8988T (cell line): ENCODE results near the gene PGC.
"Not testable (repeated sequence)": the region's sequence is repeated elsewhere in the genome, so short reads cannot be mapped to it uniquely, and the experiment has no call there.

Experiments
- DNase-seq: peaks from one replicate; pipeline ENCODE4 v3.0.0; 2011

Gene PGC

GRCh38 chr6:41774841-41775240 lies 27.6 kb upstream of the PGC start:
- no peak for DNase-seq

GRCh38 chr6:41771058-41771983 lies 24.1 kb upstream of the PGC start:
- DNase-seq, result no peak

DNA sequence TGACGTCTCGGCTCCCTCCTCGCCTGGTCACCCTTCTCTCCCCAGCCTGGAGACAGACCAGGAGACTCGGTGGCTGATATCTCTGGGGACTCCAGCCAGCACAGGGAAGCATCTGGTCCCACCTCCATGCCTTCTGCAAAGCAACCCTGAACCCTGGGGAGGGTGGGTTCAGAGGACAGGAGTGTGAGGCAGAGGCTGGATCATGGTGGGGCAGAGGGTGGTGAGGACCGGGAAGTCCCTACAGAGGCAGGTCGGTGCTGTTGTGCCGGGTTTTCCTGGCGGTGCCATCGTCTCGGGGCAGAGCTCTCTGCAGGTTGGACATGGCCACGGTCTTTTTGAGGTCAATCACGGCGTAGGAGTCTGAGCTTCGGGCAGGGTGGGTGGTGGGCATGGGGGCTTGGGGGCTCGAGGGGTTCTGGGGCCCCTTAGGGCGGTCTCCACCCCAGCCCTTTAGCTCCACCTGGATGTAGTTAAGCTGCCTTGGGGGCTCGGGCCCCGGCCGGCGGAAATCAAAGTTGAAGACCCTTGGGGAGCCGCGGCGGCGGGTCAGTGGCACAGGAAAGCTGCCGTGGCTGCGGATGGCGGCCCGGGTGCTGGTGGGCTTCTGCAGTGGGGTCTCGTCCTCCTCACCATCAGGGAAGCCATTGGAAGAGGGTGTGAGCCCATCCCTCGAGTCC lies 23.3 kb upstream of the PGC start:
- no peak for DNase-seq

DNA sequence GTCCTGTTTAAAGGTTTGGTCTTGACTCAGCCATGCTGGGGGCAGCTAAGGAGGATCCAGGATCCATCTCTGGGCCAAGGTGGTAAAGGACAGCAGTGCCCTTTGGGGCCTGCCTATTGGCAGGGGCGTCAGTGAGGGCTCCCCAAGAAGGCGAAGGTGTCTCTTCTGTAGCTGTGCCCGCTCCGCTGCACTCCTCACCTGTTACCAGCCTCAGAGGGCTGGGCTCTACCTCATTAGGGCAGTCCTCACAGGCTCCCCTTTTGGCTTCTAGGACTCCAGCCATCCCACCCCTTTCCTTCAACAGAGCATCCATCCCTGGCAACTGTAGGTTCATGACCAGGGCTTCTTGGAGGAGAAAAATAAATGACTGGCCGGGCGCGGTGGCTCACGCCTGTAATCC lies 22.2 kb upstream of the PGC start:
- no peak for DNase-seq

DNA sequence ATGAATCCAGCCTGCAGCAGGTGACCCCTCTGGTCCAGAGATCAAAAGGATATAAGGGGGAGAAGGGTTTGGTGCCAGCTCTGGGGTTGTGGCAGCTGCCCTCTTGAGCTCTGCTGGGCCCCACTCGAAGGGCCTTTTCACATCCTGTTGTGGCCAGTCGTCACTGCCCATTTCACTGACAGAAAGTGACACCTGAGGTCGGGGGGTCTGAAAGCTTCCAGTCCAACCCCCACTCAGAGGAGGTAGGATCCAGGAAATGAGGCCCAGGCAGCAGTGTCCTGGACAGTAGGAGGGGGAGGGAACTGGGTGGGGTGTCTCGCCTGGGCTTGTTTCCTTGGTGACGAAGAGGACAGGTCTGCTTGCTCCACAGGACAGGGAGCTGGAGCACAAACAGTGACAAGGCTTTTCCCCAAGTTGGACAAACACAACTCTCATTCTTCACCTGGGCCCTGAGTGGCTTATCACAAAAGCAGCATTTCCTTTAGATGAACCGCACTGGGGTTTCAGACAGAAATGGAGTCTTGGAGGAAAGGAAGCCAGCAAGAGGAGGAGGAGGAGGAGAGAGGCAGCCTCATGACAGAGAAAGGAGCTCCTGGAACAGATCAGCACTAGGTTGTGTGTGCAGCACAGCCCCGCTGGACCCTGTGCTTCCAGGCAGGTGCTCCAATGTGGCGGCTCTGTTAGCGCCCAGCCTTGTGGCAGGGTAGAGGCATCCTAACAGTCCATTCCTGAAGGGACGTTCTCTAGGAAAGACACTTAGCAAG lies 21.5 kb upstream of the PGC start:
- DNase-seq, result no peak

DNA sequence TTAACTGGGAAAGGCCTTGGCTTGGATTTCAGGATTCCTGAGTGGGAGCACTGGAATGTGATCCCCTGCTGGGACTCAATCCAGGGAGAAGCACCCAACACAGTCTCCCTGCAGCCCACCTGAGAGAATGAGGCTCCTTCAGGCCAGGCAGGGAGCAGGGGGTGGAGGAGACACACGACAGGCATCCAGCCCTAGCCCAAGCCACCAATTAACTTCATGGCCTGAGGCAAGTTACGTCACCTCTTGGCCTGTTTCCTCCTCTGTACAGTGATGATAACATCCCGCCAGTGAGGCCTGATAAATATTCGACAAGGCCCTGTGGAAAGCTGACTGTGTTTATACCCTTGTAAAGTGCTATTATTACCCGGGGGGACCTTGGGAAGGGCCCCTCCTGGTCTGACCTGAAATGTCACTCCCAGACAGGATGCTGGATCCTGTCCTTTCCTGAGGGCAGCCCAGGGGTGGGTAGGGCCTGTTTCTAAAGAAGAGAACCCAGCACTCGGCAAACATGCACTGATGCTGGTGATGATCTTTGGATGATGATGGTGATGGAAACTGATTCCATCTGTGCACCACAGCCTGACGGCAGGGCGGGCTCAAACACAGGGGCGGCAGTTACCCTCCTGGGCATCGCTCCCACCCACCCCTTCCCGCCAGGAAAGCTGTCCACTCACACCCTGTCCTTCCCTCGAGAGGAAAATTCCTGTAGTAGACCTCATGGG lies 20.1 kb upstream of the PGC start:
- no peak for DNase-seq

DNA sequence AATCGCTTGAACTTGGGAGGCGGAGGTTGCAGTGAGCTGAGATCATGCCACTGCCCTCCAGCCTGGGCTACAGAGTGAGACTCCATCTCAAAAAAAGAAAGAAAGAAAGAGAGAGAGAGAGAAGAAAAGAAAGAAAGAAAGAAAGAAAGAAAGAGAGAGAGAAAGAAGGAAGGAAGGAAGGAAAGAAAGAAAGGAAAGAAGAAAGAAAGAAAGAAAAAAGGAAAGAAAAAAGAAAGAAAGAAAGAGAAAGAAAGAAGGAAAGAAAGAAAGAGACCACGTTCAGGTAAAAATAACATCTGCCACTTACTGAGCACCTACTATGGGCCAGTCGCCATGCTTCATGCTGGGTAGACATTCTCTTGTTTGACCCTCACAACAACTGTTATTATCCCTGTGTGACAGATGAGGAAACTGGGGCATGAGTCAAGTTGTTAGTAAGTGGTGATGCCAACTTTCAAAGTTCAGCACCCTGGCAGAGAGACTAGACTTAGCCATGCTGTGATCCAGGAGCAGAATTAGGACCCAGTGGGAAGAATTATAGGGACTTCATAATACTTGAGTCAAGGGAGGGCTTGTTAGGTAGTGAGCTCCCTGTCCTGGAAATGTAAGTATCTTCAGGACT lies 19.0 kb upstream of the PGC start:
- DNase-seq, result not testable (repeated sequence)

DNA sequence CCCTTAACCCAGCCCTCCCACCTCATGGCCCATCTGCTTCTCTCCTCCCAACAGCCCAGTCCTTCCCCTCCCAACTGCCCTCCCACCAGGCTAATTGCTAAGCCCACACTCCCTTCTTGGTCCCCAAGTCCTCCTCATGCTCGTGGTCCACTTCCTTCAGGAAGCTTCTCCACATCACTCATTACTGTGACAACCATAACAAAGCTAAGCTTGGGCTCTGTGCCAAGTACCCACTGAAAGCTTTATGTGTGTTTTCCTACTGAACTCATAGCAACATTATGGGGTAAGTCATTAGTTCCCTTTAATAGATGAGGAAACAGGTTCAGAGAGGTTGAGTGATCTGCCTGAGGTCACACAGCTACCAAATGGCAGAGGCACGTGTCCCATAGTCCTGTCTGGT lies 16.3 kb upstream of the PGC start:
- DNase-seq, result no peak

DNA sequence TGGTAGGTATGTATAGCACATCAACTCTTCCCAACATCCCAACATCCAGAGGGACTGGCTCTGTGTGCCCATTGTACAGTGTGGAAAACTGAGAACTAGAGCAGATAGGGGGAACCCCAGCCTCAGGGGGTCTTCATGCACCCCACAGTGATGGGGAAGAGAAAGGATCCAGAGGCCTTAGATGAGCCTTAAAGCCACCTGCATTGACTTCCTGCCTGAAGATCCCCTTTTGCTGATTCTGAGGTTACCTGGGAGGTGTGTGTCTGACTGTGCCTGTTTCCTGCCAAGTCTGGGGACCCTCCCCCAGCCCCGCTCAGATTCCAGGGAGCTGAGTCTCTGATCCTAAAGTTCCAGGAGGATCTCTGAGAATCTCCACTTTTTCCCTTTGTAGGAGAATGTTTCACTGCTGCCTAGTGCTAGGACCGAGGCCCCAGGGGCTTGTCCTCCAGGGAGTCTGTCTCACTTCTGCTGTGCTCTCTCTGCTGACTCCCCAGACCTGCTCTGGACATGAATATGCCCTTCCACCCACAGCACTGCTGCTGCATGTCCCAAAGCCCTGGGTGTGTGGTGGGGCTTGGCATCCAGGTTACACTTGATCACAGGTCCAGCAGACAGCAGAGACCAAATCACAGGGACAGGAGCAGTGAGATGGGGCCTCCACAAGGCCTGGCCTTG lies 12.8 kb upstream of the PGC start:
- DNase-seq, result no peak

DNA sequence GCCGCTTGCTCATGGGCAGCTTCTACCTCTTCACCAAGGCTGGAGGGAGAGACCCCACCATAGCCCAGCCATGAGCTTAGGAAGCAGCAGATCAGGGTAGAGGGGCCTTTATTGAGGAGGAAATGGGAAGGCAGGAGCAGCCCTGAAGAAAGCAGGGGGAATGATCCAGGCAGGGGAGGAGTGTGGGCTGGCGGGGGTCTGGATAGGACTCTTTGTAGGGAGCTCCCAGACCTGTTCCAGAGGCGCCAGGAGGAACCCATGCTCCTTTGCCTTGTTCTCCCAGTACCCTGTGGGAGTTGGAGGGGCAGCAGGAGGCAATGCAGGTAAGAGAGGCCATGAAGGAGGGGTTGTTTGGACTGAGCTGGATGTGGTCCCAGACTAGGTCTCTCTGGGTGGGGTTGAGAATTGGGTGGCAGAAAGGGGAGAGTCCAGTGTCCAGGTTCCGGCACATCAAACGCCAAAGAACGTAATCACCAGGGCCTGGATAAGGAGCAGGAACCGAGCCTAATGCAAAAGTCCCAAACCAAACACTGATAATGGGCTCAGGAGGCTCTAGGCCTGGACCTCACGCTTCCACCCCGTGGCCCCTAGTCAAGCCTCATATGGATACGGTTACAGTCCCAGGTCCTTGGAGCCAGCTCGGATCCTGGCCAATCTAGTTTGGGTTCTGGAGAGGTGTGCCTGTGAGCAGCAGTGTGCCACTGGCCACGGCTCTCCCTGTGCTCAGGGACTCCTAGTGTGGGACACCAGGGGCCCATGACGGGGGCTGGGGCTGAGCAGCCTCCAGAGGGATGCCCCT lies 12.1 kb upstream of the PGC start:
- DNase-seq, result no peak

GRCh38 chr6:41758641-41759035 lies 11.4 kb upstream of the PGC start:
- DNase-seq, result no peak

DNA sequence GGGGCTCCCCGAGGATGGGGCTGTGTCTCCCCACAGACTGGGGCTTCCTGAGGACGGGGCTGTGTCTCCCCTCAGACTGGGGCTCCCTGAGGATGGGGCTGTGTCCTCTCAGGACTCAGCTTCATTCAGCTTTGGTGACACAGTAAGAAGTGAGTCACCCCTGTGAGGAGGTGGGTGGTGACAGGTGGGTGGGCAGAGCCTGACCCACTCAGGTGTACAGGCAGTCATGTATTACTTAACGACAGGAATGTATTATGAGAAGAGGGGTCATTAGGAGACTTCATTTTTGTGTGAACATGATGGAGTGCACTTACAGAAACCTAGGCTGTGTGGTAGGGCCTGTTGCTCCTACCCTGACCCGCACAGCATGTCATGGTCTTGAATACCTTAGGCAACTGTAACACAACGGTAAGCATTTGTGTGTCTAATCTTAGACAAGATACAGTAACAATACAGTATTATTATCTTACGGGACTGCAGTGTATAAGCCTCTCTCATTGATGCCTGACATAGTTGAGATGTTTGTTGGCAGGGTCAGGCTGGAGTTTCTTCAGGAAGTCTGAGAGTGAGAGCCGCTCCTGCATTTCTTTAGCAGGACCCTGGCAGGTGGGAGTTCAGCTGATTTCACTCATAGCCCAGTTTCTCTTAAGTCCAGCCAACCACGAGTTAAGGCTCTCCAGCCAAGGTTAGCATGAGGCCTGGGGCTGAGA lies 10.9 kb upstream of the PGC start:
- no peak for DNase-seq

GRCh38 chr6:41757271-41757670 lies 10.1 kb upstream of the PGC start:
- DNase-seq, result no peak

DNA sequence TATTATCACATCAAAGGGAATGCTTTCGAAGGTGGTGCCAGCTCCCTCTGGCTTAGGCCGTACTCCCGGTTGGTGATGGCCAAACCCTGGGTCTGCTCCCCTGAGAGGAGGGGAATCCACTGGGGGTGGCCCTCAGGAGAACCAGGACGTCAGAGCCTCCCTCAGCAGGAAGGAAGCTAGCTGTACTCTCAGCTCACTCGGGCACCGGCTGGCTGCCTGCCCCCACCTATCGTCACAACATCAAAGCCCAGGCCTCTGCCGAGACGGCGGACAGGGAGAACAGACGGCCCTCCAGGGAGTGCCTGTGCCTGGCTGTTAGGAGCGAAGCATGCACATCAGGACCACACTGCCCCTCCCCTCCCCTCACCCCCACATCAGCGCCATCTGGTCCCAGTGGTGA lies 9.2 kb upstream of the PGC start:
- DNase-seq, result no peak

DNA sequence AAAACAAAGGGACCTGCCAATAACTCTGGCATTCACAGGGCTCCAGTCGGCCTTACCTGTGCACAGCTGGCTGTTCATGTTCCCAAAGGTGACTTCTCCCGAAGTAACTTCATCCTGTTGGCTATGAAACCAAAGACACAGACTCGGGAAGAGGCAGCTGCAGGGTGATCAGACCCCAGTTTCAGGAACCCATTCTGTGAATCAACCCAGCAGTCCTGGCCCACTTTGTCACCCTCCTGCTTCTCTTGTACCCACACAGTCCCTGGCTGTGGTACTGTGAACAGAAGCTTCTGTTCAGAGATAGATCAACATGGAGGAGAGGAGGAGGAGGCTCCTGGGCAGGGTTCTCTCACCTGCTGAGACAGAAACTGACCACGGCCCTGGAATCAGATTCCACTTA lies 8.7 kb upstream of the PGC start:
- no peak for DNase-seq

DNA sequence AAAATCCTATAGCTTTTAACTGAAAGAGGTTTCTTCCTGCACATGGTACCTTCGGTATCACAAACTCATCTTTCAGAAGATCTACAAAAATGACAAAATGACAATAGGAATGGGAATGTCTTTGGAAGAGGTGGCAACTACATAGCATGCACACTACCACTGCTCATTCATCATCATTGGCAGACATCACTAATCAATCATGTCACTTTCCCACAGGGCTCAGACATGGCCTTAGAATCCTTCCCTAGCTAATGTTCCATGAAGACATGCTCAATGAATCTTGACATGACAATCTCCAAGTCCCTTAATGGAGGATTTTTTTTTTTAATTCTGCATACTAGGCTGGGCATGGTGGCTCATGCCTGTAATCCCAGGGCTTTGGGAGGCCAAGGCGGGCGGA lies 3.2 kb upstream of the PGC start:
- DNase-seq, result no peak

- no peak for DNase-seq
These were observed 1.3 kb upstream of the PGC start for GRCh38 chr6:41748542-41748941.

DNA sequence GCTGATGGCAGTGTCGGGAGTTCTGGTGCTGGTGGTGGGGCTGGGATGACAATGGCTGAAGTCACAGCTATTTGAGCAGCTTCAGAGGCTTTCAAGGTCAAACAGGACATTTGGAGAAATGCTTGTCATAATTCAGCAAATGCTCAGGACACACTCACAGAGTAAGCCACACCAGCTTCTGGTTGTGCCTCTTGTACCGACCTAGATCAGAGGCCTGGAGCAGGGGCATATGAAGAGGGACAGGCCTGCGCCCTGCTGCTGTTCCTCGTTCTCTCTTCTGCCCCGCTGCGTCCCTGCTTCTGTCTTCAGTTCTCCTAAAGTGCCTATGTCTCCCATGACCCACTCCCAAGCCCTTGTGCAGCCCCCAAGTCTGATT lies 893 bp upstream of the PGC start:
- DNase-seq, result no peak

DNA sequence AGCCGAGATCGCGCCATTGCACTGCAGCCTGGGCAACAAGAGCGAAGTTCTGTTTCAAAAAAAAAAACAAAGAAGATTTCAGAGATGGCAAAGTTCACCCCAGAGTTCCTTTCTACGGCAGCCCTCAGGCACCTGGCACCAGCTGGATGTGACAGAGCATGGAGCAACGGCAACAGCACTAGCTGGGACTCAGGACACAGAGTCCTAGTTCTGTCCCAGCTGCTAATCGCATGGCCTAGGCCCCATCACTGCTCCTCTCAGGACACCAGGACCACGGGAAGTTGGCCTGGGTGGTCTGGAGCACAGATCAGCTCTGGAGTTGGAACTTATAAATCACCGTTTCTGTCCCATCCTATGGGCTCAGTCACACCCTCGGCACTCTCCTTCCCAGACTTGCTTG lies 1.1 kb downstream of the PGC start:
- DNase-seq, result no peak

DNA sequence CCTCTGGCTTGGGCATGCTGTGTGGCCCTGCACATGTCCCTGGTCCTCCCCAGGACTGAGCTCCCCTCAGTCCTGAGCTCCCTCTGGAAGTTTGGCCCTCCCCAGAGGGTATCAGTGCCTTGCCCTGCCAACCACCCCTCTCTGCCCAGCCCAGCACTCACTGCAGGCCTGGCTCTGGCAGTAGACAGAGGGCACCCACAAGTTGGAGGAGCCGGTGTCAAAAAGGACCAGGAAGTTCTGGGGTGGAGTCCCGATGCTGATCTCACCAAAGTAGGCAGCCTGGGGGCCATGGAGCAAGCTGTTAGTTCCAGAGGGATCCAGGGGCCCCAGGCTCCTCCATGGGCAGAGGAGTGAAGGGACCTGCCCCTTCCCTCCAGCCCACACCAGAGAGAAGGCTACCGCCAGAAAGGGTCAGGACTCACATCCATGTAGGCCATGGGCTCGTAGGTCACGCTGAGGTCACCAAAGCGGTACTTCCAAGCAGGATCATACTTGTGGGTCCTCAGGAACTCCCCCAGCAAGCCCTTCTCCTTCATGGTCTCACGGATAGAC lies 2.9 kb downstream of the PGC start:
- no peak for DNase-seq
